ENCODE results near the gene KRT14. TPM values are rescaled to one million over a fixed set of nuclear protein-coding genes. Genes with fewer than 3 reads are reported as not detected.

The KRT14 gene
- total and polyA plus RNA-seq, 2 of the 4 experiments (the other 2 are of a cell fraction), result not detected

- no peak overlapping the region for H3K14ac ChIP-seq (replicated peaks; ENCODE audit: low read depth, low read length)
- H3K9ac ChIP-seq (ENCODE audit: low read depth, low read length), result no peak overlapping the region
- DNase-seq, result no peak
- H4K20me1 ChIP-seq (ENCODE audit: insufficient read depth, low read length), result no peaks in the 10 kb centered on the region
- H3K4me2 ChIP-seq (ENCODE audit: low read depth, low read length), result no peak overlapping the region
- H2BK120ac ChIP-seq (ENCODE audit: low read depth, low read length), result no peak overlapping the region
- H2AK9ac ChIP-seq (replicated peaks; ENCODE audit: low read depth, low read length, poor library complexity), result no peak overlapping the region
- in situ Hi-C loops (cut with MboI; ENCODE audit: low sequenced_read_pairs), result loop anchor here (10.0 kb wide), 1 partner anchor 750 kb away; no protein-coding TSS in a partner anchor
- POLR2A ChIA-PET (ENCODE audit: unreplicated experiment), result no interaction called here
- H3K4me1 ChIP-seq (ENCODE audit: control insufficient read depth, insufficient read depth, low read length), result no peaks in the 10 kb centered on the region
- no peak overlapping the region for H3K18ac ChIP-seq (ENCODE audit: low read depth, low read length)
- intact Hi-C loops (cut with micrococcal nuclease), result no loop called here
- no peak overlapping the region for H3K27ac ChIP-seq (ENCODE audit: insufficient read depth, low read length)
- TF ChIP-seq, protein P1, sequence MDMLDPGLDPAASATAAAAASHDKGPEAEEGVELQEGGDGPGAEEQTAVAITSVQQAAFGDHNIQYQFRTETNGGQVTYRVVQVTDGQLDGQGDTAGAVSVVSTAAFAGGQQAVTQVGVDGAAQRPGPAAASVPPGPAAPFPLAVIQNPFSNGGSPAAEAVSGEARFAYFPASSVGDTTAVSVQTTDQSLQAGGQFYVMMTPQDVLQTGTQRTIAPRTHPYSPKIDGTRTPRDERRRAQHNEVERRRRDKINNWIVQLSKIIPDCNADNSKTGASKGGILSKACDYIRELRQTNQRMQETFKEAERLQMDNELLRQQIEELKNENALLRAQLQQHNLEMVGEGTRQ (IDR thresholded peaks at IDR 0.05; ENCODE audit: low read depth, low read length), result no peak
- TF ChIP-seq BHLHE40 (IDR thresholded peaks at IDR 0.05; ENCODE audit: low read depth, low read length) (no peak), CEBPB (IDR thresholded peaks at IDR 0.05; ENCODE audit: low read depth, low read length) (no peak), CTCF (conservative IDR thresholded peaks at IDR 0.05; ENCODE audit: low read depth, low read length) (no peak)
- H2AK5ac ChIP-seq (ENCODE audit: low read depth, low read length), result no peak overlapping the region
- no TSS peak for BruUV-seq (replicated peaks)
- no peaks in the 10 kb centered on the region; the same call in 1 of the 2 replicates for H3K9me1 ChIP-seq (ENCODE audit: insufficient read depth, low read length)
- H2AFZ ChIP-seq (replicated peaks; ENCODE audit: low read length, poor library complexity), result no peak overlapping the region
- no peaks in the 10 kb centered on the region for H3K36me3 ChIP-seq (ENCODE audit: control insufficient read depth, insufficient read depth, low read length)
- dilution Hi-C loops (cut with HindIII; ENCODE audit: low sequenced_read_pairs, unreplicated experiment), result no loop called here
- H2BK15ac ChIP-seq (ENCODE audit: low read depth, low read length), result no peak overlapping the region
- H4K5ac ChIP-seq (ENCODE audit: low read depth, low read length), result no peak overlapping the region
- no peak overlapping the region for H4K8ac ChIP-seq (ENCODE audit: low read depth in 2 of 2, low read length in 2 of 2)
- no peak overlapping the region for H2BK5ac ChIP-seq (ENCODE audit: low read depth, low read length, poor library complexity, severe bottlenecking)
- no peak overlapping the region for H3K56ac ChIP-seq (ENCODE audit: extremely low read depth, insufficient read depth, low read length)
- no peaks in the 10 kb centered on the region for H3K79me1 ChIP-seq (ENCODE audit: low read depth in 1 of 2, low read length in 2 of 2)
- no peak overlapping the region for H3K23ac ChIP-seq (ENCODE audit: low read depth, low read length)
- no peak overlapping the region for H3K4ac ChIP-seq (ENCODE audit: low read depth, low read length)
- H3K9me3 ChIP-seq (ENCODE audit: control insufficient read depth, insufficient read depth, low read length), result no peaks in the 10 kb centered on the region
- WGBS, 2 experiments (ENCODE audit: extremely low coverage in 2 of 2, insufficient read length in 1 of 2), result 100% methylated on average over 1 of the region's 5 CpGs; no CpG with 5 or more reads in 1 of the 2 experiments
- no peak for ATAC-seq (ENCODE audit: low read depth)
- H3K4me3 ChIP-seq (ENCODE audit: insufficient read depth, low read depth, low read length), result no peak overlapping the region
- no peak overlapping the region for H2BK20ac ChIP-seq (ENCODE audit: low read depth, low read length)
- CTCF ChIA-PET, result interaction anchor here (1.1 to 1.6 kb wide), 2 partner anchors 93 to 108 kb away, joined by 4 to 5 read pairs; no protein-coding TSS in a partner anchor
- H3K27me3 ChIP-seq (ENCODE audit: control insufficient read depth, insufficient read depth, low read length), result peaks cover 34% of the 10 kb centered on the region
- no peak overlapping the region for H4K91ac ChIP-seq (ENCODE audit: insufficient read depth, low read depth, low read length)
Observed at GRCh38 chr17:41555105-41555887, 31.4 kb downstream of the KRT14 start.

All from IMR-90 (cell line).